AG04449 (cell line): ENCODE measurements around the gene GPATCH8.
"Not testable (repeated sequence)": the region's sequence is repeated elsewhere in the genome, so short reads cannot be mapped to it uniquely, and the experiment has no call there.

ENCODE experiments used
- CTCF ChIA-PET: fragments of 350-600 bp; formaldehyde crosslinking; extraction: SDS; loops from one replicate; lab custom pipeline; 2021; ENCODE audit warnings: antibody characterized with exemption; lab: Yijun Ruan, JAX
- POLR2A ChIA-PET: fragments of 400-600, 350-600 bp; formaldehyde crosslinking; extraction: SDS; loops from one replicate; lab custom pipeline; 2020; ENCODE audit warnings: antibody characterized with exemption, inconsistent platforms; lab: Yijun Ruan, JAX
- DNase-seq: peaks from one replicate; pipeline ENCODE4 v3.0.0-alpha.2; 2010; ENCODE audit warnings: low read depth, low spot score
- H3K4me3 ChIP-seq: 2 replicates; pipeline ENCODE4 v1.5.1; 2011; ENCODE audit warnings: low read depth, mild to moderate bottlenecking, control low read depth, low read length
- CTCF ChIP-seq: IDR thresholded peaks from one replicate; pipeline ENCODE4 v1.5.1; 2011; ENCODE audit warnings: mild to moderate bottlenecking, moderate library complexity, low read length, control low read depth, inconsistent platforms; ENCODE audit not compliant: insufficient read depth; ENCODE audit errors: missing control alignments

GPATCH8 gene

GRCh38 chr17:44527954-44528353, 24.7 kb upstream of the GPATCH8 start:
- no peak for DNase-seq
- CTCF ChIA-PET: interaction anchor here (1.2 to 10.1 kb wide), 3 partner anchors 56 to 109 kb away, joined by 3 to 309 read pairs (median 3); no protein-coding TSS in a partner anchor
- POLR2A ChIA-PET: interaction anchor here (1.5 kb wide), 1 partner anchor 16 kb away, joined by 4 read pairs; no protein-coding TSS in a partner anchor
- TF ChIP-seq CTCF: no peak
- no peak overlapping the region for H3K4me3 ChIP-seq

GRCh38 chr17:44527102-44527501, 23.9 kb upstream of the GPATCH8 start:
- CTCF ChIA-PET: interaction anchor here (1.4 kb wide), 1 partner anchor 57 kb away, joined by 3 read pairs; no protein-coding TSS in a partner anchor
- POLR2A ChIA-PET: no interaction called here
- no peak overlapping the region for H3K4me3 ChIP-seq
- TF ChIP-seq CTCF: no peak
- DNase-seq: no peak

- POLR2A ChIA-PET: interaction anchor here (0.5 kb wide), 1 partner anchor 299 kb away, joined by 3 read pairs; no protein-coding TSS in a partner anchor
- CTCF ChIA-PET: interaction anchor here (0.6 to 4.6 kb wide), 60 partner anchors 9 to 615 kb away, joined by 3 to 114 read pairs (median 5); partner anchors contain the start of genes FAM171A2, FZD2 and GPATCH8
- no peak overlapping the region for H3K4me3 ChIP-seq
These were observed 20.4 kb upstream of the GPATCH8 start for GRCh38 chr17:44523672-44523972.

GRCh38 chr17:44522883-44523671, 19.9 kb upstream of the GPATCH8 start:
- CTCF ChIA-PET: interaction anchor here (0.6 to 4.6 kb wide), 72 partner anchors 9 to 1101 kb away, joined by 3 to 114 read pairs (median 4); partner anchors contain the start of genes FAM171A2, FZD2 and GPATCH8
- no peak overlapping the region for H3K4me3 ChIP-seq
- POLR2A ChIA-PET: interaction anchor here (0.5 kb wide), 1 partner anchor 299 kb away, joined by 3 read pairs; no protein-coding TSS in a partner anchor
- TF ChIP-seq CTCF: peak; percentile 75
- no peak for DNase-seq

More at GRCh38 chr17:44523672-44523972, 20.4 kb upstream of the GPATCH8 start:
- no peak for DNase-seq
- no peak for TF ChIP-seq CTCF

GRCh38 chr17:44518032-44518431, 14.8 kb upstream of the GPATCH8 start:
- TF ChIP-seq CTCF: no peak
- no peak overlapping the region for H3K4me3 ChIP-seq
- CTCF ChIA-PET: interaction anchor here (0.8 to 1.5 kb wide), 3 partner anchors 14 to 133 kb away, joined by 3 read pairs; partner anchors contain the start of gene GPATCH8
- no peak for DNase-seq
- POLR2A ChIA-PET: no interaction called here

GRCh38 chr17:44511241-44512134, 8.3 kb upstream of the GPATCH8 start:
- POLR2A ChIA-PET, DNase-seq, H3K4me3 ChIP-seq: not testable (repeated sequence)
- CTCF ChIA-PET: interaction anchor here (0.7 to 1.6 kb wide), 5 partner anchors 8 to 122 kb away, joined by 3 to 11 read pairs (median 3); partner anchors contain the start of gene GPATCH8

- POLR2A ChIA-PET, H3K4me3 ChIP-seq, DNase-seq: not testable (repeated sequence)
- CTCF ChIA-PET: interaction anchor here (1.5 to 4.9 kb wide), 2 partner anchors 16 to 26 kb away, joined by 3 to 17 read pairs; no protein-coding TSS in a partner anchor
These were observed 3.9 kb upstream of the GPATCH8 start for GRCh38 chr17:44506939-44507604.
